ENCODE data around the gene RPRD1B. TPM values are rescaled to one million over a fixed set of nuclear protein-coding genes. Genes with fewer than 3 reads are reported as not detected.

RPRD1B gene
- total and polyA plus RNA-seq, 2 experiments from 2014 or later: 7.3 to 24.3 TPM

GRCh38 chr20:37994512-37994911 lies 39.0 kb upstream of the RPRD1B start (continued):
- TF ChIP-seq ETS1 (IDR thresholded peaks at IDR 0.05) (no peak), NANOG (IDR thresholded peaks at IDR 0.05; ENCODE audit: borderline replicate concordance) (no peak), ZNF114 (CRISPR knock-in tag; IDR thresholded peaks at IDR 0.05) (no peak)

DNA sequence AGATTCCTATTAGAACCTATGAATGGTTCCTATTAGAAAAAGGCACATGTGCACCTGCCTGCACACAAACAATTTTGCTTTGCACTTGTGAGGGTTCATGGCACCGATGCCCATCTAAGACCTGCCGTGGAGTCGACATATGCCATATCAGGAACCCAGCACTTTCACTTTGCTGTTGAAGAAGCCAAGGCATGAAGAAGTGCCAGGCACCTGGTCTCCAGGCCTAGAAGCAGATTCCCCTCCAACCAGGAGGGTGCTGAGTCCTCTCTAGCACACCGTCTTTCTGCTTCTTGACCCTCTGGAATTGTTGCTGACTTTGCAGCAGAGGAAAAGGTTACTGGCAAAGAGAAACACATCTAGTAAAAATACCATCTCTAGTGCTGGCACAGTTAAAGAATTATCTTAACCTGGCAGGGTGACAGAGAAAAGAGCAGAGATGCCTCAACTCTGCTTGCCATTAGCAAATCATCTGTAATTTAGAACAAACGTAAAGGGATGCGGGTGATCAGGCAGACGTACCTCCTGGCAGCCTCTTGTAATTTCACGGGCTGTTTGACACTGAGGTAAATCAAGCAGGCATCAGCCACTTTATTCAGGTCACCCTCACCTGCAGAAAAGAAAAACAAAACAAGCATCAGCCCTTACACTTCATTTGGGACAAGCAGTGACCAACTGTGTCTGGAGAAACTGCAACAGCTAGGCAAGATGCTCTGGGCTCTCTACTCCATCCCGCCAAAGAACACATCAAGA lies 37.5 kb upstream of the RPRD1B start:
- Histone ChIP-seq H3K4me1 (ENCODE audit: insufficient read depth) (peaks cover 5% of the 10 kb centered on the region; the same call in 1 of the 2 replicates), H3K27ac (ENCODE audit: low read depth) (no peak overlapping the region), H3K4me2 (no peak overlapping the region), H4K20me1 (replicated peaks; ENCODE audit: insufficient read depth) (peaks cover 13% of the 10 kb centered on the region), H3K27me3 (ENCODE audit: insufficient read depth) (no peaks in the 10 kb centered on the region), H3K36me3 (ENCODE audit: insufficient read depth) (peaks cover 44% of the 10 kb centered on the region), H3K4me3 (no peak overlapping the region), H3K79me2 (replicated peaks; ENCODE audit: insufficient read depth) (no peaks in the 10 kb centered on the region), H2AFZ (no peak overlapping the region), H3K9me2 (ENCODE audit: insufficient read depth) (no peaks in the 10 kb centered on the region), H3F3A (replicated peaks; ENCODE audit: low read depth) (no peaks in the 10 kb centered on the region)
- H3K9me3 Mint-ChIP-seq: no peaks in the 10 kb centered on the region
- no peak overlapping the region for H3K4me3 Mint-ChIP-seq
- peaks cover 13% of the 10 kb centered on the region; the same call in 2 of the 3 replicates for H3K4me1 Mint-ChIP-seq
- ATAC-seq (no peak), DNase-seq (ENCODE audit: low spot score) (no peak)
- H3K27ac Mint-ChIP-seq: no peak overlapping the region
- H3K36me3 Mint-ChIP-seq (ENCODE audit: low read depth): peaks cover 64% of the 10 kb centered on the region
- peaks cover 3% of the 10 kb centered on the region for H3K27me3 Mint-ChIP-seq (ENCODE audit: insufficient read depth, low read depth, poor library complexity)
- TF ChIP-seq ETS1 (IDR thresholded peaks at IDR 0.05): no peak
- no peak for TF ChIP-seq EZH2 (IDR thresholded peaks at IDR 0.05; ENCODE audit: low read depth, unreplicated experiment)
- no peak for TF ChIP-seq JUNB (IDR thresholded peaks at IDR 0.05; ENCODE audit: unreplicated experiment)
- TF ChIP-seq, protein P1, sequence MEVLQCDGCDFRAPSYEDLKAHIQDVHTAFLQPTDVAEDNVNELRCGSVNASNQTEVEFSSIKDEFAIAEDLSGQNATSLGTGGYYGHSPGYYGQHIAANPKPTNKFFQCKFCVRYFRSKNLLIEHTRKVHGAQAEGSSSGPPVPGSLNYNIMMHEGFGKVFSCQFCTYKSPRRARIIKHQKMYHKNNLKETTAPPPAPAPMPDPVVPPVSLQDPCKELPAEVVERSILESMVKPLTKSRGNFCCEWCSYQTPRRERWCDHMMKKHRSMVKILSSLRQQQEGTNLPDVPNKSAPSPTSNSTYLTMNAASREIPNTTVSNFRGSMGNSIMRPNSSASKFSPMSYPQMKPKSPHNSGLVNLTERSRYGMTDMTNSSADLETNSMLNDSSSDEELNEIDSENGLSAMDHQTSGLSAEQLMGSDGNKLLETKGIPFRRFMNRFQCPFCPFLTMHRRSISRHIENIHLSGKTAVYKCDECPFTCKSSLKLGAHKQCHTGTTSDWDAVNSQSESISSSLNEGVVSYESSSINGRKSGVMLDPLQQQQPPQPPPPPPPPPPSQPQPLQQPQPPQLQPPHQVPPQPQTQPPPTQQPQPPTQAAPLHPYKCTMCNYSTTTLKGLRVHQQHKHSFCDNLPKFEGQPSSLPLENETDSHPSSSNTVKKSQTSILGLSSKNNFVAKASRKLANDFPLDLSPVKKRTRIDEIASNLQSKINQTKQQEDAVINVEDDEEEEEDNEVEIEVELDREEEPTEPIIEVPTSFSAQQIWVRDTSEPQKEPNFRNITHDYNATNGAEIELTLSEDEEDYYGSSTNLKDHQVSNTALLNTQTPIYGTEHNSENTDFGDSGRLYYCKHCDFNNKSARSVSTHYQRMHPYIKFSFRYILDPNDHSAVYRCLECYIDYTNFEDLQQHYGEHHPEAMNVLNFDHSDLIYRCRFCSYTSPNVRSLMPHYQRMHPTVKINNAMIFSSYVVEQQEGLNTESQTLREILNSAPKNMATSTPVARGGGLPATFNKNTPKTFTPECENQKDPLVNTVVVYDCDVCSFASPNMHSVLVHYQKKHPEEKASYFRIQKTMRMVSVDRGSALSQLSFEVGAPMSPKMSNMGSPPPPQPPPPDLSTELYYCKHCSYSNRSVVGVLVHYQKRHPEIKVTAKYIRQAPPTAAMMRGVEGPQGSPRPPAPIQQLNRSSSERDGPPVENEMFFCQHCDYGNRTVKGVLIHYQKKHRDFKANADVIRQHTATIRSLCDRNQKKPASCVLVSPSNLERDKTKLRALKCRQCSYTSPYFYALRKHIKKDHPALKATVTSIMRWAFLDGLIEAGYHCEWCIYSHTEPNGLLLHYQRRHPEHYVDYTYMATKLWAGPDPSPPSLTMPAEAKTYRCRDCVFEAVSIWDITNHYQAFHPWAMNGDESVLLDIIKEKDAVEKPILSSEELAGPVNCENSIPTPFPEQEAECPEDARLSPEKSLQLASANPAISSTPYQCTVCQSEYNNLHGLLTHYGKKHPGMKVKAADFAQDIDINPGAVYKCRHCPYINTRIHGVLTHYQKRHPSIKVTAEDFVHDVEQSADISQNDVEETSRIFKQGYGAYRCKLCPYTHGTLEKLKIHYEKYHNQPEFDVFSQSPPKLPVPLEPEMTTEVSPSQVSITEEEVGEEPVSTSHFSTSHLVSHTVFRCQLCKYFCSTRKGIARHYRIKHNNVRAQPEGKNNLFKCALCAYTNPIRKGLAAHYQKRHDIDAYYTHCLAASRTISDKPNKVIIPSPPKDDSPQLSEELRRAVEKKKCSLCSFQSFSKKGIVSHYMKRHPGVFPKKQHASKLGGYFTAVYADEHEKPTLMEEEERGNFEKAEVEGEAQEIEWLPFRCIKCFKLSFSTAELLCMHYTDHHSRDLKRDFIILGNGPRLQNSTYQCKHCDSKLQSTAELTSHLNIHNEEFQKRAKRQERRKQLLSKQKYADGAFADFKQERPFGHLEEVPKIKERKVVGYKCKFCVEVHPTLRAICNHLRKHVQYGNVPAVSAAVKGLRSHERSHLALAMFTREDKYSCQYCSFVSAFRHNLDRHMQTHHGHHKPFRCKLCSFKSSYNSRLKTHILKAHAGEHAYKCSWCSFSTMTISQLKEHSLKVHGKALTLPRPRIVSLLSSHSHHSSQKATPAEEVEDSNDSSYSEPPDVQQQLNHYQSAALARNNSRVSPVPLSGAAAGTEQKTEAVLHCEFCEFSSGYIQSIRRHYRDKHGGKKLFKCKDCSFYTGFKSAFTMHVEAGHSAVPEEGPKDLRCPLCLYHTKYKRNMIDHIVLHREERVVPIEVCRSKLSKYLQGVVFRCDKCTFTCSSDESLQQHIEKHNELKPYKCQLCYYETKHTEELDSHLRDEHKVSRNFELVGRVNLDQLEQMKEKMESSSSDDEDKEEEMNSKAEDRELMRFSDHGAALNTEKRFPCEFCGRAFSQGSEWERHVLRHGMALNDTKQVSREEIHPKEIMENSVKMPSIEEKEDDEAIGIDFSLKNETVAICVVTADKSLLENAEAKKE (CRISPR knock-in tag; IDR thresholded peaks at IDR 0.05): no peak
- TF ChIP-seq NANOG (IDR thresholded peaks at IDR 0.05; ENCODE audit: borderline replicate concordance): no peak
- no peak for TF ChIP-seq POLR2AphosphoS5 (IDR thresholded peaks at IDR 0.05; ENCODE audit: low read depth)
- TF ChIP-seq REST (IDR thresholded peaks at IDR 0.05; ENCODE audit: unreplicated experiment): no peak
- no peak for TF ChIP-seq ZNF331 (CRISPR knock-in tag; IDR thresholded peaks at IDR 0.05; ENCODE audit: low read depth)
- TF ChIP-seq EZH2phosphoT487 (IDR thresholded peaks at IDR 0.05; ENCODE audit: unreplicated experiment): no peak
- TF ChIP-seq CREB1 (CRISPR knock-in tag; IDR thresholded peaks at IDR 0.05; ENCODE audit: low read depth): no peak
